Epithelial cell of esophagus (primary cell): ENCODE results near the gene GRK2.

Experiments used
- DNase-seq: peaks from one replicate; pipeline ENCODE4 v3.0.0; 2010; ENCODE audit warnings: low read depth
- H3K4me3 ChIP-seq: 2 replicates; pipeline ENCODE4 v1.5.1; 2011; ENCODE audit warnings: mild to moderate bottlenecking, low read length, control low read depth
- TF ChIP-seq, protein P1 (sequence below): IDR thresholded peaks from 2 replicates; pipeline ENCODE4 v1.5.1; 2011; ENCODE audit warnings: low read depth, mild to moderate bottlenecking, low read length, control low read depth, inconsistent platforms; ENCODE audit not compliant: insufficient read depth; ENCODE audit errors: missing control alignments

GRK2 gene

DNA sequence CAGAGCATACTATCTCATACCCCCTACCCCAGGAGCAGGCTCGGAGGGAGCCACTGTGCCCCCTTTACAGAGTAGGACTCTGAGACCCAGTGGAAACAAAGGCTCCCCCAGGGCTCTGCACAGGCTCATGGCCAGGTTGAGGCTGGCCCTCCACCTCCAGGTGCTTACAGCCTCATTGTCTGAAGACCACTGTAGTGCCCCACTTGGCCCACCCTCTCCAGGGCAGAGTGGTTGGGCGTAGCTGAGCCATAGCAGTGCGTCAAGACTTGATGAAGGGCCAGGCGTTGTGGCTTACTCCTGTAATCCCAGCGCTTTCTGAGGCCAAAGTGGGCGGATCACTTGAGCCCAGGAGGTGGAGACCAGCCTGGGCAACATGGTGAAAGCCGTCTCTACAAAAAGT, 24.5 kb downstream of the GRK2 start:
- DNase-seq: no peak
- TF ChIP-seq, protein P1, sequence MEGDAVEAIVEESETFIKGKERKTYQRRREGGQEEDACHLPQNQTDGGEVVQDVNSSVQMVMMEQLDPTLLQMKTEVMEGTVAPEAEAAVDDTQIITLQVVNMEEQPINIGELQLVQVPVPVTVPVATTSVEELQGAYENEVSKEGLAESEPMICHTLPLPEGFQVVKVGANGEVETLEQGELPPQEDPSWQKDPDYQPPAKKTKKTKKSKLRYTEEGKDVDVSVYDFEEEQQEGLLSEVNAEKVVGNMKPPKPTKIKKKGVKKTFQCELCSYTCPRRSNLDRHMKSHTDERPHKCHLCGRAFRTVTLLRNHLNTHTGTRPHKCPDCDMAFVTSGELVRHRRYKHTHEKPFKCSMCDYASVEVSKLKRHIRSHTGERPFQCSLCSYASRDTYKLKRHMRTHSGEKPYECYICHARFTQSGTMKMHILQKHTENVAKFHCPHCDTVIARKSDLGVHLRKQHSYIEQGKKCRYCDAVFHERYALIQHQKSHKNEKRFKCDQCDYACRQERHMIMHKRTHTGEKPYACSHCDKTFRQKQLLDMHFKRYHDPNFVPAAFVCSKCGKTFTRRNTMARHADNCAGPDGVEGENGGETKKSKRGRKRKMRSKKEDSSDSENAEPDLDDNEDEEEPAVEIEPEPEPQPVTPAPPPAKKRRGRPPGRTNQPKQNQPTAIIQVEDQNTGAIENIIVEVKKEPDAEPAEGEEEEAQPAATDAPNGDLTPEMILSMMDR: no peak

DNA sequence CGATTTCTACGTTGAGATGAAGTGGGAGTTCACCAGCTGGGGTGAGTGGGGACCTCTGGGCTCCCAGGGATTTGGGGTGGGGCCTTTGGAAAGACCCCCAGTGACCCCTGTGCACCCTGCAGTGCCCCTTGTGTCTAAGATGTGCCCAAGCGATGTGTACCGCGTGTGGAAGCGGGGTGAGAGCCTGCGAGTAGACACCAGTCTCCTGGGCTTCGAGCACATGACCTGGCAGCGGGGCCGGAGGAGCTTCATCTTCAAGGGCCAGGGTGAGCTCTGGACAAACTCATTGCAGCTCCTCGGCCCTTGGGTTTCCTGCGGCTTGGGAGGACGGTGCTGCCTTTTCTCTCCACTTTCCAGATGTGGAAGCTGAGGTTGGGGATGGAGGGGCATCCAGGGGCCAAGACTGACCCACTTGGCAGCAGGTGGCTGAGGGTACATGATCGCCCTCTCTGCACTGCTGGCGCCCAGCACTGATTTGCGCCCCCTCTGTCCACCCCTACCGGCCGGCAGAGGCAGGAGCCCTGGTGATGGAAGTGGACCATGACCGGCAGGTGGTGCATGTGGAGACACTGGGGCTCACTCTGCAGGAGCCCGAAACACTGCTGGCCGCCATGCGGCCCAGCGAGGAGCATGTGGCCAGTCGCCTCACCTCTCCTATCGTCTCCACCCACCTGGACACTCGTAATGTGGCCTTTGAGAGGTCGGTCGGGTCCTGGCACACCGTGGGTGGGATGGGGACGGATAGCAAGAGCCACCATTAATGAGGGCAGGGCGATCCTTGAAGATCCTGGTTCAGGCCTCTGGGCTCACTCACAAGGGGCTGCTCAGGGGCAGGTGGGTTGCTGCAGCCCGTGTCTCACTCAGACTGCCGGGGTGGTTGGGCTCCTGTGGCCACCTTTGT, 25.5 kb downstream of the GRK2 start:
- TF ChIP-seq, protein P1: no peak
- no peak for DNase-seq
- H3K4me3 ChIP-seq: no peak overlapping the region

More for the DNA sequence above, 24.5 kb downstream of the GRK2 start:
- H3K4me3 ChIP-seq: no peak overlapping the region

DNA sequence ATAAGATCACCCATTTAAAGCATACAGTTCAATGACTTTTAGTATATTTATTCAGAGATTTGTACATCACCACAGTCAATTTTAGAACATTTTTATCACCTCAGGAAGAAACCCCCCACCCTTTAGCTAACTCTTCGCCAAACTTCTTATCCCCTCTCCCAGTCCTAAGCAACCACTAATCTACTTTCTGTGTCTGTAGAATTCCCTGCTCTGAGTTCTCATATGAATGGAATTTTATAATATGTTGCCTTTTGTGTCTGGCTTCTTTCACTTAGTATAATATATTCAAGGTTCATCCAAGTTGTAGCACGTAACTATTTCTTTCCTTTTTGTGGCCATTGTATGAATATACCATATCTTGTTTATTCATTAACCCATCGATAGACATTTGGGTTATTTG, 26.4 kb downstream of the GRK2 start:
- TF ChIP-seq, protein P1: no peak

DNA sequence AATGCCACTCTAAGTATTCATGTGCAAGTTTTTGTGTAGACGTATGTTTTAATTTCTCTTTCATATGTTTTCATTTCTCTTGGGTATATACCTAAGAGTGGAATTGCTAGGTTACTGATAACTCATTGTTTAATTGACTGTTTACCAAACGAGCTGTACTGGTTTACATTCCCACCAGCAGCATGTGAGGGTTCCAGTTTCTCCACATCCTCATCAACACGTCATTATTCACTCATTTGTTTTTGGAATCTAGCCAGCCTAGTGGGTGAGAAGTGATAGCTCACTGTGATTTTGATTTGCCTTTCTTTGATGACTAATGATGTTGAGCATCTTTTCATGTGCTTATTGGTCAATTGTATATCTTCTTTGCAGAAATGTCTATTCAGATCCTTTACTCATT, 26.8 kb downstream of the GRK2 start:
- no peak overlapping the region for H3K4me3 ChIP-seq
- TF ChIP-seq, protein P1: no peak
- peak; percentile 99 for DNase-seq

More for the DNA sequence above, 26.4 kb downstream of the GRK2 start:
- no peak for DNase-seq
- no peak overlapping the region for H3K4me3 ChIP-seq

DNA sequence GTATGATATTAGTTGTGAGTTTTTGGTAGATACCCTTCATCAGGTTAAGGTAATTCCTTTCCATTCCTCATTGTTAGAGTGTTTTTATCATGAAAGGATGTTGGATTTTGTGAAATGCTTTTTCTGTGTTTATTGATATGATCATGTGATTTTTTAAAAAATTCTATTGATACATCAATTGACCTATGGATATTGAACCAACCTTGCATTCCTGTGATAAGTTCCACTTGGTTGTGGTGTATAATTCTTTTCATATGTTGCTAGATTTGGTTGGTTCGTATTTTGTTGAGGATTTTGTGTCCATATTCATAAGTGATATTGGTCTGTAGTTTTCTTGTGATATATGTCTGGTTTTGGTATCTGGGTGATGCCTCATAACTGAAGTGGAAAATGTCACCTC, 29.6 kb downstream of the GRK2 start:
- TF ChIP-seq, protein P1: no peak
- DNase-seq: no peak
- H3K4me3 ChIP-seq: no peak overlapping the region

DNA sequence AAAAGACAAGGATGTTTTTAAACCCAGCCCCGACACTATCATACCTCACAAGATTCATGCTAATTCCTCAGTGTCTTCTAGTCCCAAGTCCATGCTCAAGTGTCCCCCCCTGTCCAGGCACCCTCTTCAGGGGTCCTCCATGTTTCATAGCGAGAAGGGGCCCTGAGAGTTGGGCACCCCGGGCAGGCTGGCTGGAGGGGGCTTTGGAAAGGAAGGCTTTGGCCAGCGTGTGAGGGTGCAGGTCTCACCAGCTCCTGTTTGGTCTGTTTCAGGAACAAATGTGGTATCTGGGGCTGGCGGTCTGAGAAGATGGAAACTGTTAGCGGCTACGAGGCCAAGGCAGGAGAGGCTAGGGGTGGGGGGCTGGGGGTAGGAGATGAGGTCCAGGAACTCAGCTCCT, 32.5 kb downstream of the GRK2 start:
- DNase-seq: no peak
- H3K4me3 ChIP-seq: no peak overlapping the region
- TF ChIP-seq, protein P1: no peak
